GM18858 (cell line): Measurements from ENCODE around the gene DNMBP.

Source experiments
- ATAC-seq: cut with Tn5 transposase; IDR thresholded peaks from one replicate; pipeline ENCODE4 v1.9.1; 2021; ENCODE audit not compliant: unreplicated experiment

Gene DNMBP

GRCh38 chr10:100009793-100010676 lies at the start of gene DNMBP:
Gene DNMBP, minus strand, starts transcription at chr10:100009947. Its CDS starts 37,823 bp downstream, at chr10:99972124.
- ATAC-seq, result peak; percentile 42

GRCh38 chr10:100057948-100058347 lies 48.2 kb upstream of the DNMBP start:
- ATAC-seq, result no peak

GRCh38 chr10:100053686-100054460 lies 44.1 kb upstream of the DNMBP start:
- no peak for ATAC-seq

- peak; percentile 52 for ATAC-seq
These were observed 36.3 kb upstream of the DNMBP start for GRCh38 chr10:100046021-100046486.

GRCh38 chr10:100045592-100045991 lies 35.8 kb upstream of the DNMBP start:
- no peak for ATAC-seq

- ATAC-seq, result no peak
These were observed 34.0 kb upstream of the DNMBP start for GRCh38 chr10:100043796-100044195.

- no peak for ATAC-seq
These were observed 33.6 kb upstream of the DNMBP start for GRCh38 chr10:100043344-100043743.

- no peak for ATAC-seq
These were observed 31.7 kb upstream of the DNMBP start for GRCh38 chr10:100041306-100042002.

- ATAC-seq, result no peak
These were observed 28.9 kb upstream of the DNMBP start for GRCh38 chr10:100038561-100039071.

- ATAC-seq, result no peak
These were observed 28.1 kb upstream of the DNMBP start for GRCh38 chr10:100037758-100038315.

GRCh38 chr10:100036850-100037249 lies 27.1 kb upstream of the DNMBP start:
- ATAC-seq, result no peak

GRCh38 chr10:100033766-100034418 lies 24.1 kb upstream of the DNMBP start:
- ATAC-seq, result no peak

GRCh38 chr10:100027416-100027815 lies 17.7 kb upstream of the DNMBP start:
- ATAC-seq, result no peak

GRCh38 chr10:100025576-100025975 lies 15.8 kb upstream of the DNMBP start:
- no peak for ATAC-seq

GRCh38 chr10:100024748-100025147 lies 15.0 kb upstream of the DNMBP start:
- ATAC-seq, result no peak

GRCh38 chr10:100022403-100022802 lies 12.7 kb upstream of the DNMBP start:
- ATAC-seq, result no peak

- no peak for ATAC-seq
These were observed 11.6 kb upstream of the DNMBP start for GRCh38 chr10:100021322-100021721.

- ATAC-seq, result no peak
These were observed 11.1 kb upstream of the DNMBP start for GRCh38 chr10:100020886-100021253.

GRCh38 chr10:100020142-100020885 lies 10.6 kb upstream of the DNMBP start:
- ATAC-seq, result peak; percentile 64

- no peak for ATAC-seq
These were observed 10.0 kb upstream of the DNMBP start for GRCh38 chr10:100019787-100020141.
